HG03565 (cell line): Measurements from ENCODE around the gene ARHGAP45.

Source experiments
- ATAC-seq: cut with Tn5 transposase; IDR thresholded peaks from one replicate; pipeline ENCODE4 v1.9.1; 2021; ENCODE audit warnings: mild to moderate bottlenecking, moderate library complexity; ENCODE audit not compliant: unreplicated experiment

The ARHGAP45 gene

DNA sequence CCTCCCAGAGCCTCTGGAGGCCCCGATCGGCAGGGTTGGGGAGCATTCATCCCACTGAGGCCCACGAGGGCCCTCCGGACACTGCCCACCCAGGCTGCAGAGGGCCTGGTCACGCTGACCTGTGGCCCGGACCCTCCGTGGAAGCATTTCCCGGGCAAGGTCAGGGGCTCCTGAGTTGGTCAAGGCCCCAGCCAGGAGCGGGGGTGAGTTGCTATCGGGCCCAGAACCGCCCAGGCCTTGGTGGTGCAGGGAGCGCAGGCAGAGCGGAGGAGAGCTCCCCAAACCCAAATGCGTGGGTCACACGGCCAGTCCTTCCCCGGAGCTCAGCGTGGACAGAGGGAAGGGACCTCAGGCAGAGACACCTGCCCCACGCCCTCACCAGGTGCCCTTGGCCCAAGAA lies 62.6 kb downstream of the ARHGAP45 start:
- ATAC-seq, result no peak

DNA sequence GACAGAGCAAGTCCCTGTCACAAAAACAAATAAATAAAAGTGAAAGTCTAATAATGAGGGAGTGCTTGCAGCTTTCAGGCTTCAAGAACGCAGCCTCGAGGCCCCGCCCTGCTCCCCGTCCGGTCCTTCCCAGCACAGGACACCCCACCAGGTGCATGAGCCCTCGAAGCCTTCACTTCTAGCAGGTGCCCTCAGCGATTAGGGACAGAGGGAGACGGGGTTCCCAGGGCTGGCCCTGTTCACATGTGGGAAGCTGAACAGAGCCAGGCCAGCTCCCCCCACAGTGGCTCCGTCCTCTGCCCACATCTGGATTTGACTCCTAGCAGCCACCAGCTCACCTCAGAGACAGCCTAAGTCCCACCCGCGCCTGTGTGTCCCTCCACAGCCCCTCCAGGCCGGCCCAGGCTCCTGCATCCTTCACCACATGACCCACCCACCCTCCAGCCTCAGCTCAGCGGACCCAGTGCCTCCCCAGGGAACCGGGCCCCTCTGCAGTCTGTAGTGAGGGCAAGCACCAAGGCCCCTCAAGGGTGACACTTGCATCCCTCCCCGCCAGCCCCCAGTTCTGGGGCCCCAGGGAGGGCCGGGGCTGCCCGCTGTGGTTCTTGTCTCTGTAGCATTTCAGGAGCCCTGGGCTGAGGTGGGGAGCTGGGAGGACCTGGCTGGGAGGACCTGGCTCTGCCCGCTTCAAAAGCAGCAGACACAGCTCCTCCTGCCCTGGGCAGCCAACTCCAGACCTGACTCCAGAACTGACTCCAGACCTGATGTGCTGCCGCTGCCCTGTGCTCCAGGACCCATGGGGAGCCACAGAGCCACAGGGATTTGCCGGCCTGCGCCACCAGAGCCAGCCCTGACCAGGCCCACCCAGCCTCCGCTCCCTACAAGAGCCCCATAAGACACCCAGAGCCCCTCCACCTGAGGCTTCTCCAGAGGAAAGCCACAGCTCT lies 64.1 kb downstream of the ARHGAP45 start:
- ATAC-seq, result no peak

DNA sequence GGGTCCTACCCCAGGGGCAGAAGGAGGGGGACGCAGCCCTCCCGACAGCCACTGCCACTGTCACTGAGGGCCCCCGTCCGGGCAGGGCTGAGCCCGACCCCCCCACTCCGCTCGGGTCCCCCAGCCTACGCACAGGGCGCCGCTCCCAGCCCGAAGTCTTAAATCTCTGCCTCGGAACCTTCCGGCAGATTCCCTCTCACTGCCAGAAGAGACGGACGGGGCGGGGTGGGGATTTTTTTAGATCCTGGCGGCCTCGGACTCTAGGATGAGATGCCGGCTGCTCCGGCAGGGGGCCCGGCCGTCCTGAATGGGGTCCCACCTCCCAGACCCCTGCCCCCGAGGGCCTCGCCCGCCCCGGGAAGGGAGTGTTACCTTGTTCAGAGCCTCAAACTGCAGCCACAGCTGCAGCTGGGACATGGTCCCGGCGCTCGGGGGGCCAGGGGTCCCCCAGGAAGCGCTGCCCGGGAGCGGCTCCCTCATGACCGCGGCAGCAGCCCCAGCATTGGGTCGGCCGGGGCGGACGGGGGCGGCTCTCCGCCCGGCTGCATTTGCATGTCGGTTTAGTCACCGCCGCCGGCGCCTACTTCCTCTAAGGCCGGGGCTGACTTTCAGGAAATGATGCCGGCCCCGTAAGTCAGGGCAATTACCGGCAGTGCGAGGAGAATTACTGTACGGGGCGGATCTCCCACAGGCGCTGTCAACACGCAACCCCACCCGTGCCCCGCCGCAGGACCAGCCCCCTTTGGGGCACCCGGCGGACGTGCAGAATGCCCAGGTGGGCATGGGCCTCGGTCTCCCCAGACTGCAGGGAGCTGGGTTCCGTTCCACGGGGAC lies 65.0 kb downstream of the ARHGAP45 start:
- ATAC-seq, result peak; percentile 29

DNA sequence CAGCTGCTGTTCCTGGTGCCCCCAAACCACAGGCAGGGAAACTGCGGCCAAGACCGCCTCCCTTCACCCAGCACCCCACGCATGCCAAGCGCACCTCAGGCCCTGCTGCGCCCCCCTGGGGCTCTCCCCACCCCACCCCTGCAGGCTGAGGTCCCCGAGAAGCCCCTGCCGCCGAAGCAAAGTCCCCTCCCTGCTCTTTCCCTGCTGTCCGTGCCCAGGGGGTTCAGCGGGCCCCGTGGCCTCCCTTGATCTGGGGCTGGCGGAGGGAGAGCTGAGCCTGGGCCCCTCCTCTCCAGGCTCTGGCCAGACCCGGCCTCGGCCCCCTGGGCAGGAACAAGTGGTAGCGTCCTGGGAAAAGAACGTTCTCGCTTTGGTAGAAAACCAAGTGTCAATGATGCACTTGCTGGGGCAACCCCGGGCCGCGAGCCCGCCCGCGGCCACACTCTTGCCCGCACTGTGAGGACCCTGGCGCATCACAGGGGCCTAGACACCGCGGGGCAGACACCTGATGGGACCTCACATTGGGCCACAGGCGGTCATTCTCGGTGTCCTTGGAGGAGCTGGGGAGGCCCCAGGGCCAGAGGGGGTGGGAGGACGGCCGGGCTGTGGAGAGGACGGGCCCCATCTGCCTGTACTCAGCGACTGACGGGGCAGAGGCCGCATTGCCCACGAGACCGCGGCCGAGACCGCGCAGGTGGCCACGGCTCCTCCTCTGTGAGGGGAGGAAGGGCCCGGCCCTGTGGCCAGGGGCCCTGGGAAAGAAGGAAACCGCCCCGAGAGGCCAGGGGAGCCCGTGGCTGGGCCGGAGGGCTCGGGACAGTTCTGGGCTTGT lies 65.8 kb downstream of the ARHGAP45 start:
- ATAC-seq, result peak; percentile 8

DNA sequence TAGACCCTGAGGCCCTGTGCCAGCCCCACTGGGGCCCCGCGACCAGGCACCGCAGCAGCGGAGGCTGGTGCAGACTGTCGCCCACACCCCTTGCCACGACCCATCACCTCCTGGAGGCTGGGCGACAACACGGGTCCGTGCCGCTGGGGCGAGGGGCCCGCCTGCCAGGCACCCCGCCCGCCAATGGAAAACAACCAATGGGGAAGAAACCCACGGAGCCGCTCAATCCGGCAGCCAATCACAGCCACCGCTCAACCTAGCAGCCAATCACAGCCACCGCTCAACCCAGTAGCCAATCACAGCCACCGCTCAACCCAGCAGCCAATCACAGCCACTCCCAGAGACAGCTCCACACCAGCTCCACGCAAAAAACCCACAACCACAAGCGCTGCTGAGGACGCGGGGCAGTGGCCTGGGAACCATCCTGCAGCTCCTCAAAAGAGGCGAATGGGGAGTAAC lies 66.5 kb downstream of the ARHGAP45 start:
- peak; percentile 39 for ATAC-seq

DNA sequence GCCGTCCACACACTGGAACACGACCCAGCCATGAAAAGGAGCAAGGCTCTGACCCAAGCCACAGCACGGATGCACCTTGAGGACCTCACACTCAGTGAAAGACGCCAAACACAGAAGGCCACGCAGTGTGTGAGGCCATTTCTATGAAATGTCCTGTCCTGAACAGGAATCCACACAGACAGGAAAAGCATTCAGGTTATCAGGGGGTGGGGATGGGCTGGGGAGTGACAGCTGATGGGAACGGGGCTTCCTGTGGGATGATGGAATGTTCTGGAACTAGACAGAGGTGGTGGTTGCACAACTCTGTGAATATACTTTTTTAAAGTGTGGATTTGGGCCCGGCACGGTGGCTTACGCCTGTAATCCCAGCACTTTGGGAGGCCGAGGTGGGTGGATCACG lies 67.5 kb downstream of the ARHGAP45 start:
- no peak for ATAC-seq

DNA sequence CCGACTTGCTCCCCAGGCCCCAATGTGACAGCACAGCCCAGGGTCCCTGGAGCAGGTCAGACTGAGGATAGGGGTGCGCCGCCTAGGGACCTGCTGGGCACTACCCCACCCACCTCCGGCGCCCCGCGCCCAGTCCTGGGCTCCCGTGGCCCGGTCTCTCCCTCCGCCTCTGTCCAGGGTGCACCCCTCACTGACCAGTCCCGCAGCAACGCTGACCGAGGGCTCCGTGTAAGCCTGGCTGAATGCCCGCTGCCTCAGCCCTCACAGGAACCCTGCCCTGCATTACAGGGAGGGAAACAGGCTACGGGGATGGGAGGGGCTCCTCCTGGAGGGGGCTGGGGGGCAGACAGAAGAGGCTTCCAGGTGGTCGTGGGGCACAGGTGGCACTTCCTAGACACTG lies 68.5 kb downstream of the ARHGAP45 start:
- no peak for ATAC-seq

DNA sequence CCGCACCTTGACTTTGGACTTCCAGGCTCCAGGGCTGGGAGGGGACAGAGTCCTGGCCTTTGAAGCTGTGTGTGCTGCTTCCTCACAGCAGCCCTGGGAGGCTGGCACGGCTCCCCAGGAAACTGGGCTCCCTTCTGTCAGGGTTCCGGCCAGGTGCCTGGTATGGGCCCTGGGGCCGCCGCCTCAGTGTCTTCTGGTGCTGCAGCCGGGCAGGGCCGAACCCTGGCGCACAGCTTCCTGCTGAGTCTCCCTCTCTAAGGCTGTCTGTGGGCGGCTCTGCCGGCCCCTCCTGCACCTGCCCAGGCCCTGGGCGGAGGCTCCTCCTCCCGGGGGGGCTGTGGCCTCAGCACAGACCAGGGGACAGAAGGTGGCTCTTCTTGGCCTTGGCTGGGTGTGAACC lies 69.2 kb downstream of the ARHGAP45 start:
- ATAC-seq, result no peak
